Measurements from ENCODE around the gene RPS15A. TPM values are rescaled to one million over a fixed set of nuclear protein-coding genes. Genes with fewer than 3 reads are reported as not detected.
"Not testable (repeated sequence)": the region's sequence is repeated elsewhere in the genome, so short reads cannot be mapped to it uniquely, and the experiment has no call there.

Gene RPS15A
- total RNA-seq, 3 donors from 2014 or later (not counting 1 experiment from before 2014, with no cell fraction given): 1,225 to 1,687 (median 1,635) TPM

- H3K4me1 Mint-ChIP-seq; H3K4me3 ChIP-seq (ENCODE audit: low read length); H3K27me3 ChIP-seq (ENCODE audit: control insufficient read depth, insufficient read depth, low read length); H3K27me3 Mint-ChIP-seq (ENCODE audit: low read depth in 2 of 2); H3K27ac Mint-ChIP-seq; H3K27ac ChIP-seq (ENCODE audit: low read length); DNase-seq; H3K4me3 Mint-ChIP-seq; H3K36me3 Mint-ChIP-seq; intact Hi-C loops (cut with micrococcal nuclease); H3K9me3 Mint-ChIP-seq; H3K36me3 ChIP-seq (ENCODE audit: control insufficient read depth, insufficient read depth, low read length); H3K4me1 ChIP-seq (ENCODE audit: control insufficient read depth, insufficient read depth, low read length); ATAC-seq; H3K9me3 ChIP-seq (ENCODE audit: control insufficient read depth, insufficient read depth, low read length): not testable (repeated sequence)
- WGBS (ENCODE audit: insufficient coverage): no CpG with 5 or more reads among the region's 8 CpGs
Measured at GRCh38 chr16:18742870-18743269, 47.3 kb downstream of the RPS15A start.

DNA sequence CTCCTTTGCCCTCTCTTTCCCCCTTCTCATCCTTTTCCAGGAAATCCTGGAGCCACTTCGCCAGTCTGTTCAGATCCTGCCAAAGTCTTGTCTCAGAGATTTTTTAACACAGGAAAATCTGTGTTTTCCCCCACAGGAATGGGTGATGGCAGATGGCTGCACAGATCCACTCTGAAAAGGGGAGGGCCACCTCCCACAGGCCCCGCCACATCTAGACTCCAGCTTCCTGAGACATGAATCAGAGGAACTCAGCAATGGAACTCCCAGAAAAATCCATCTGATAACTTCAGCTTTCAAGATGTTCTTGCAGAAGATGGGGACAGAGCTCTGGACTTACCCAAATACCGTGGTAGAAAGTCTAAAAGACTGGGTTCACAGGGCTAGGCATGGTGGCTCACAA is 50.1 kb downstream of the RPS15A start:
- H3K27ac Mint-ChIP-seq; H3K27ac ChIP-seq (ENCODE audit: low read length); H3K4me1 ChIP-seq (ENCODE audit: control insufficient read depth, insufficient read depth, low read length); H3K27me3 Mint-ChIP-seq (ENCODE audit: low read depth in 2 of 2); ATAC-seq; H3K36me3 ChIP-seq (ENCODE audit: control insufficient read depth, insufficient read depth, low read length); H3K9me3 Mint-ChIP-seq; DNase-seq; H3K27me3 ChIP-seq (ENCODE audit: control insufficient read depth, insufficient read depth, low read length); intact Hi-C loops (cut with micrococcal nuclease); H3K9me3 ChIP-seq (ENCODE audit: control insufficient read depth, insufficient read depth, low read length); H3K36me3 Mint-ChIP-seq; H3K4me3 Mint-ChIP-seq; H3K4me3 ChIP-seq (ENCODE audit: low read length); H3K4me1 Mint-ChIP-seq: not testable (repeated sequence)
- WGBS (ENCODE audit: insufficient coverage): no CpG with 5 or more reads among the region's 3 CpGs

GRCh38 chr16:18738768-18739167 is 51.4 kb downstream of the RPS15A start:
- H3K4me3 Mint-ChIP-seq, DNase-seq, H3K4me1 Mint-ChIP-seq: not testable (repeated sequence)

DNA sequence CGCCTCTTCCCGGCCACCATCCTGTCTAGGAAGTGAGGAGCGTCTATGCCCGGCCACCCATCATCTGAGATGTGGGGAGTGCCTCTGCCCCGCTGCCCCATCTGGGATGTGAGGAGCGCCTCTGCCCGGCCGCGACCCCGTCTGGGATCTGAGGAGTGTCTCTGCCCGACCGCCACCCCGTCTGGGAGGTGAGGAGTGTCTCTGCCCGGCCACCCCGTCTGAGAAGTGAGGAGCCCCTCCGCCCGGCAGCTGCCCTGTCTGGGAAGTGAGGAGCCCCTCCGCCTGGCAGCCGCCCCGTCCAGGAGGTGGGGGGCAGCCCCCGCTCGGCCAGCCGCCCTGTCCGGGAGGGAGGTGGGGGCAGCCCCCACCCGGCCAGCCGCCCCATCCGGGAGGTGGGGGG is 55.9 kb downstream of the RPS15A start:
- DNase-seq; H3K27me3 ChIP-seq (ENCODE audit: control insufficient read depth, insufficient read depth, low read length); H3K27me3 Mint-ChIP-seq (ENCODE audit: low read depth in 2 of 2); intact Hi-C loops (cut with micrococcal nuclease); H3K36me3 Mint-ChIP-seq; H3K9me3 Mint-ChIP-seq; H3K4me3 ChIP-seq (ENCODE audit: low read length); H3K4me1 Mint-ChIP-seq; H3K4me1 ChIP-seq (ENCODE audit: control insufficient read depth, insufficient read depth, low read length); H3K27ac Mint-ChIP-seq; H3K4me3 Mint-ChIP-seq; H3K36me3 ChIP-seq (ENCODE audit: control insufficient read depth, insufficient read depth, low read length); ATAC-seq; H3K27ac ChIP-seq (ENCODE audit: low read length); H3K9me3 ChIP-seq (ENCODE audit: control insufficient read depth, insufficient read depth, low read length): not testable (repeated sequence)
- 98% methylated on average over 23 of the region's 27 CpGs for WGBS (ENCODE audit: insufficient coverage)

More at GRCh38 chr16:18738768-18739167, 51.4 kb downstream of the RPS15A start:
- ATAC-seq; H3K36me3 Mint-ChIP-seq; H3K27me3 ChIP-seq (ENCODE audit: control insufficient read depth, insufficient read depth, low read length); H3K27ac Mint-ChIP-seq; H3K27ac ChIP-seq (ENCODE audit: low read length); H3K27me3 Mint-ChIP-seq (ENCODE audit: low read depth in 2 of 2); H3K36me3 ChIP-seq (ENCODE audit: control insufficient read depth, insufficient read depth, low read length); H3K4me1 ChIP-seq (ENCODE audit: control insufficient read depth, insufficient read depth, low read length); H3K9me3 Mint-ChIP-seq; H3K4me3 ChIP-seq (ENCODE audit: low read length); H3K9me3 ChIP-seq (ENCODE audit: control insufficient read depth, insufficient read depth, low read length); intact Hi-C loops (cut with micrococcal nuclease): not testable (repeated sequence)
- WGBS (ENCODE audit: insufficient coverage): no CpG with 5 or more reads among the region's 4 CpGs

Other genes starting within 250 kb of the RPS15A start
- gene NOMO2, start 228.2 kb downstream of the RPS15A start, total RNA-seq: 100 to 1,000 TPM in 1 of 3 donors, 10 to 100 TPM in 2; 67.7 to 105 (median 73.5) TPM
- 100 to 1,000 TPM; 138 to 143 (median 140) TPM for gene ARL6IP1, start 11.2 kb upstream of the RPS15A start, total RNA-seq
- gene SMG1, start 136.1 kb upstream of the RPS15A start, total RNA-seq: 100 to 1,000 TPM; 215 to 253 (median 246) TPM
- gene TMC7, start 193.6 kb upstream of the RPS15A start, total RNA-seq: not detected